HG02610 (cell line): ENCODE data around the gene NDUFS6.
A peak's percentile ranks its signal among the peaks of the same experiment; 100 is the strongest.
"Not testable (repeated sequence)": the region's sequence is repeated elsewhere in the genome, so short reads cannot be mapped to it uniquely, and the experiment has no call there.

Experiments
- ATAC-seq: cut with Tn5 transposase; IDR thresholded peaks from one replicate; pipeline ENCODE4 v1.9.1; 2021; ENCODE audit warnings: mild to moderate bottlenecking, moderate library complexity; ENCODE audit not compliant: unreplicated experiment

The NDUFS6 gene

DNA sequence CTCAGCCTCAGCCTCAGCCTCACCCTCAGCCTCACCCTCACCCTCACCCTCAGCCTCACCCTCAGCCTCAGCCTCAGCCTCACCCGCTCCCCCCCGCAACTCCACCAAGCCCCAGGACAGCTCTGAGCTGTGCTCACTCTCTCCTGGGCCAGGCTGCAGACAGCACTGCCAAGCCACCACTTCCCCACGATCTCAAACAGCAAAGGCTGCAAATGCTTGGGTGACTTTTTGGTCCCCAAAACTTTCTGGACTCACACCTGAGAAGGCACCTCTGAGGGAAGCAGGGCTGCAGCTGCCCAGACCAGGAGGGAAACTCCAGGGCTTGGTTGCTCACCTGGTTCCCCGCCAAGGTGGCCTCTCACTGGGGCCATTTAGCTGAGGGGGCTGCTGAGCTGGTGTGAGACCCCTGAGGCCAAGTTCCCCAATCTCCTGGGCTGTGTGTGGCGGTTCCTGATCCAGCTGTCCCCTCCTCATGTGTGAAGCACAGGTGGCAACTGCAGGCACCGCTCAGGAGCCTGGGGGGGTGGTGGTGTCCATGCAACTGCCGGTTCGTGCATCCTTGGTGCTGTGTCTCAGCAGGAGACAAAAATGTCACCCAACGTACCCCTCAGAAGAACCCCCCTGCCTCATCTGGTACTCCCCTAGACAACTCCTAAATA is 19.4 kb upstream of the NDUFS6 start:
- no peak for ATAC-seq

GRCh38 chr5:1782385-1783215 is 18.6 kb upstream of the NDUFS6 start:
- no peak for ATAC-seq

DNA sequence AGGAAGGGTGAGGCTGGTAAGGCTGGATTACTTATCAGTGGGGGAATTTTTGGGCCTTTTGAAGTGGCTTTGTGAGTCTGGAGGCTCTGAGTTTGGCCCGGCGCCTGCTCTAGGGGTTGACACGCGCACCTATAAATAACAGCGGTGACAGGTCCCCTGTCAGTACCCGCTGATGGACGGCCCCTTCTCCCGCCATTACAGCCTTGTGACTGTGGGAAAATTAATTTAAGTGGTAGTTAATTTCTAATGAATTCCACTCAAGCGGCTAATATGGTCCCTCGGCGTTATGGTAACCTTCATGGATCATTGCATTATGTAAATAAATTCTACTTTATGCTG is 18.0 kb upstream of the NDUFS6 start:
- peak; percentile 88 for ATAC-seq

- ATAC-seq, result no peak
These were observed 16.8 kb upstream of the NDUFS6 start for GRCh38 chr5:1784197-1785050.

GRCh38 chr5:1785062-1785461 is 16.1 kb upstream of the NDUFS6 start:
- ATAC-seq, result no peak

GRCh38 chr5:1785984-1786383 is 15.2 kb upstream of the NDUFS6 start:
- ATAC-seq, result no peak

DNA sequence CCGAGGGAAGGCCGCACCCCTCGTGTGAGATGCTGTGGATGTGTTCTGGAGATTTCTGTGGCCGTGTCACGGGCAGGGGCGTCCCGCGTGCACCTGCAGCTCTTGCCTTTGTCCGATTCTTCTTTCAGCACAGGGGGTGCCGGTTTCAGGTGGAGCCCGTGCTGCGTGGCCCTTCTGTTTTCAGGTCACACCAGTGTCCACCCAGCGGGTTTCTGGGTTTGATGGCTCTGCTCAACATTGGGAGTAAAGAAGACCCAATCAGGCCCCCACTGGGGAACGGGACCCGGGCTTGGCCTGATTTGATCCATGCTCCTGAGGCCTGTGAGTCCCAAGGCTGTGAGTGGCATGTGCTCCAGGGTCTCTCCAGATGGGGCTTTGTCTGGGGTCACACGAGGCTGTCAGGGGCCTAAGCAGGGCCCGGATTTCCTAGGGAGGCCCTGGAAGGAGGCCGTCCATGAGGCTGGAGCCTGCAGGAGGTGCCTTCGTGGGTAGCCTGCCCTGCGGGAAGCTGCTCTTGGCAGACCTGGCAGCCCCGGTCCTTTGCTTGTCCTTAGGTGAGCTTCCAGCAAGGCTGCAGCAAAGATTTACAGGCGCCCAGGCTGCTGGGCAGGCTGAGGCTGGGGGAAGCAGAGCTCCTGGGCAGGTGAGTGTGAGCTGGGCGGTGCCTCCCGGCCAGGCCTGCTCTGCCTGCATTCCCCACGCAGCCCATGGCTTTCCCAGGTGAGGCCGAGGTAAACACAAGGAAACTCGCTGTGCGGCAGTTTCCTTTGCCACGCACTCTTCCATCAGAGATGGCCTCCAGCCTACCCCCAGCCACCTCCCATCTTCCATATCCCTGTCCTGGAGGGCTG is 14.4 kb upstream of the NDUFS6 start:
- ATAC-seq, result no peak

DNA sequence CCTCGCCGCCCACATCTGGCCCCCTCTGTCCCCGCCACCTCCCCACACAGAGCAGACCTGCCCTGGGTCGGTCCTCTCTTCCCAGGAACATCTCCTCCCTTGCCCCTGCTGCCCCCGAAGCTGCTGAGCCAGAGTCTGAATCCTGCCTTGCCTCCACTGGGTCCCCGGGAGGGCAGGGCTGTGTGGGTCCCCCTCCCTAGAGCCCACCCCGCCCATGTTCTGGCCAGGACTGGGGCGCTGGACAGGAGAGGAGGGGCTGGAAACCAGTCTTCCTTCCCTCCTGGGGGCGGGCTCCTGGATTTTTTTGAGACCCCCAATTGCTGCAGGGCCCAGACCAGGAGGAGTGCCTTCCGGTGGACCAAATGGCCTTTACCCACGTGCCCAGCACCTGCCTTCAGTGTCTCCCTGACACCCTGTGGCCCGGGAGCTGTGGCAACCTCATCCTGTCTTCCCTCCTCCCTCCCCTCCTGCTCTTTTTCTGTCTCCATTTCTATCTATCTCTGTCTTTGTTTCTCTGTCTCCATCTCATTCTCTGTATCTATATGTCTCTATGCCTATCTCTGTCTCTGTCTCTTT is 13.6 kb upstream of the NDUFS6 start:
- ATAC-seq, result no peak

DNA sequence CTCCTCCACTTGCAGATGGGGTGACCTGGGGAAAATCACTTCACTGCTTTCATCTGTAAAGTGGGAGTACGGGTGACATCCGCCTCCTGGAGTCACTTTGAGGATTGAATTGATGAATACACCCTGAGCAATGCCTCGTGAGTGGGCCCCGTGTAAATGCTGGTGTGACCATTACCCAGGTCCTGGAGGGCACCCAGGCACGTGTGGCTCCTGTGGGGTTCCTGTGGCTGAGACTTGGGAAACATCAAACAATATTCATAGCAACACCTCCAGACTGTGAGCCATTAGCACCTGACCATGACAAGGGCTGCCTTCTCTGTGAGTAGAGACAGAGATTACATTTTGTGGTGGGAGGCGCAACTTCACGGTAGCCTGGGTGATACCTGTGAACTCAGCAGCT is 13.0 kb upstream of the NDUFS6 start:
- ATAC-seq, result no peak

- ATAC-seq, result no peak
These were observed 12.4 kb upstream of the NDUFS6 start for GRCh38 chr5:1788828-1789227.

GRCh38 chr5:1789438-1789833 is 11.8 kb upstream of the NDUFS6 start:
- ATAC-seq, result not testable (repeated sequence)

- ATAC-seq, result no peak
These were observed 11.3 kb upstream of the NDUFS6 start for GRCh38 chr5:1789834-1790471.

DNA sequence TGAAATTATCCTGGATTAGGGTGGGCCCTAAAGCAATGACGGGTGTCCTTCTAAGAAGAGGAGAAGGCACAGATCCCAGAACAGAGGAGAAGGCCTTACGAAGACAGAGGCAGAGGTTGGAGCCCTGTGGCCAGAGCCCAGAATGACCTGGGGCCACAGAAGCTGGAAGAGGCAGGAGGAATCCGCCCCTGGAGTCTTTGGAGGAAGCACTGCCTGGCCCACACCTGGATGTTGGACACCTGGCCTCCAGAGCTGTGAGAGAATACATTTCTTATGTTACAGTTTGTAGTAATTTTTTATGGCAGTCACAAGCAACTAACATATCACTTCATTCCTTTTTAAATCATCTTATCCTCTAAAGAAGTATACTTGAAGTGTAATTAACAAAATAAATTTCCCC is 10.0 kb upstream of the NDUFS6 start:
- no peak for ATAC-seq

DNA sequence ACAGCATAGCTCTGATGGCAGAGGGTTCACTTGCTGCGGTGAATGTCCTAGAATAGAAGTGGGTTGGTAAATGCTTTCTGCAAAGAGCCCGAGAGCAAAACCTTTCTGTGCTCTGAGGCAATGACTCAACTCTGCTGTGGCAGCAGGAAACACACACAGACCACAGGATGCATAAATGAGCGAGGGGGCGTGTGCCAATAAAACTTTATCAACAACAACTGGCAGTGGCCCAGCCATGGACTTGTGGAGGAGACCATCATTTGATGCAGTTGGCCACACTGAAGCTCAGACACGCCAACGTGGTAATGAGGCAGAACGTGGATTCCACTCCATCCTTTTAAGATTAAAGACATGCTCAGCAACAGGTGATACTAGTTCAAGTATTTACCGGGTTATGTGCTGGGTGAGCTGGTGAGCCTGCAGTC is 8.4 kb upstream of the NDUFS6 start:
- ATAC-seq, result peak; percentile 97

DNA sequence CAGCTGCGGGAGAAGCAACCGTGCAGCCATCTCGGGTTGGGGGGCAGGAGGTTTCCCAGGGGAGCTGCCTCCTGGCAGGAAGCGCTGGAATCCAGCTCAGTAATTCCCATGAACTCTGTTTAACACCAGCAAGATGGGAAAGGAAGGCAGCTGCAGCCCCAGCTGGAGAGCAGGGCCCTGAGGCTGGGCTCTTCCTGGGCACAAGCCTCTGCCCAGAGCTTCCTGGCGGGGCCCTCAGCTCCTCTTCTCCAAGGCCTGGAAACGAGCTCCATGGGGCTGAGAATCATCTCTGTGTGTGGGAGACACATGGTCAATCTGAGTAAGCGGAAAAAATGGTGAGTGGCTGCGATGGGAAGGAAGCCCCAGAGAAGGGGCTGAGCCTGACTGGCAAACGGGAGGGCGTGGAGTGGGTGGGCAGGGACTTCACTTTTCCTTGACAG is 7.9 kb upstream of the NDUFS6 start:
- no peak for ATAC-seq

- no peak for ATAC-seq
These were observed 7.0 kb upstream of the NDUFS6 start for GRCh38 chr5:1793966-1794900.

- no peak for ATAC-seq
These were observed 6.3 kb upstream of the NDUFS6 start for GRCh38 chr5:1794901-1795290.

DNA sequence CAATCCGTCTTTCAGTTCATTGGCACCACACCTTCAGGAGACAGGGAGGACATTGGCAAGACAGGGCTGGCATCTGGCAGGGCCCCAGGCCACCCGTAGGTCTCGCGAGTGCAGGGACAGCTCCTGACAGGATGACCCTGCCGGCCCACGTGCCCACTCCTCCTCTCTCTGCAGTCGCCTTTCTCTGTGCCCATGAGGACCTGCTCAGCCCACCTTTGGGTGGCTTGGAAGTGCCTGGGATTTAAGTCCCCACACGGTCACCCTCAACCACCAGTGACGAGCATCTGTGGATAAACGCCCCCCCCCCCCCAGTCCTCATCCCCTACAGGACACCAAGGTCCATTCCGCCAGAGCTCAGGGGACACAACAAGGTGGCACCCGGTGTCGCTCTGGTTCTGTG is 5.7 kb upstream of the NDUFS6 start:
- no peak for ATAC-seq

GRCh38 chr5:1795931-1796330 is 5.3 kb upstream of the NDUFS6 start:
- no peak for ATAC-seq
